ENCODE results near the gene NAV3.
"Not testable (repeated sequence)": the region's sequence is repeated elsewhere in the genome, so short reads cannot be mapped to it uniquely, and the experiment has no call there.

The NAV3 gene

DNA sequence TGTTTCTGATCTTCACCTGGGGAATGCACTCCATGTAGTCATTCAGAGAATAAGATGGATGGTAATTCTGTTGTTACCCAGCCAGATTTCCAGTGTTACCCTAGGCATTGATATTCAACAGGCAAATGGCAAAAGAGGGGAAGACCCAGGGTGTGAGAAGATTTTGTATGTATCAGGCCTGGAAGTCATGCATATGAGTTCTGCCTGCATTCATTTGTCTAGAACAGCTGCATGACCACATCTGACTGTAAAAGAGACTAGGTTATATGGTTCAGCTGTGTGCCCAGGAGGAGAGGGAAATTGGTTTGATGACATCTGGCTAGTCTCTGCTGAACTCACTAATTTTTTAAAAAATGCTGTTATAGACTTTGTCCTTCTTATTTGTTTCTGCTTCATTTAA, 224.9 kb downstream of the NAV3 start:
- DNase-seq = no peak

DNA sequence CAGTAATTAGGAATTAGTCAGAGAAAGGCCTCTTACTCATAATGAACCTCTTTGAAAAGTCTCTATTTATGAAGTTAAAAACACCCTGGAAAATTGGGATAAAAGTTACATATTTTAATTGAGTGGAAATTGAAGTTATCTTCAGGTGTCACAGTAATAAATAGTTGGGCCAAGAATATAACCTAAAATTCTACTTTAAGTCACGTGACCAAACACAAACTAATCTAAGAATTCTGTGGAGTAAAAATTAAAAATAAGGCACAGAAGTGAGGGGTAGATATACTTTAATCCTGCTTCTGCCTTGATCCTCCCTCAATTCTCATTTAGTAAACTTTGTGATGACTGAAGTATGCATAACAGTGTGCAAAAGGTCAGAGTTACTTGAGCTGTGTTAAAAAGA, 226.4 kb downstream of the NAV3 start:
- DNase-seq = no peak

DNA sequence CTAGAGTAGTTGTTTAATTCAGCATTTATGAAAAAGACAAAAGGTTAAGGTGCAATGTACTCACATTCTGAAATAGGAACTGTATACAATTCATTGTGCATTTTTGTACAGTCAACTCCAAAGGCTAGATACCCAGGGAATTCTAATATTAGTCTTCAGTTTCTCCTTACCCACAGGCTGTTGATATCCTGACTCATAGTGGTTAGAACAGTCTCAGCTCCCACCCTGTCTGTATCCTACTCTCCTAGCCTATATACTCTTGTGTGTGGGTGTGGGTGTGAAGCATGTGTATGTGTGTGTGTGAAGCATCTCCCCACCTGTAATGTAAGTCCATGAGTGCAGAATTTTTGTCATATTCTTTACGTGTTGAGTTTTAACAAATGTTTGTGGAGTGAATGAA, 229.5 kb downstream of the NAV3 start:
- DNase-seq = no peak

DNA sequence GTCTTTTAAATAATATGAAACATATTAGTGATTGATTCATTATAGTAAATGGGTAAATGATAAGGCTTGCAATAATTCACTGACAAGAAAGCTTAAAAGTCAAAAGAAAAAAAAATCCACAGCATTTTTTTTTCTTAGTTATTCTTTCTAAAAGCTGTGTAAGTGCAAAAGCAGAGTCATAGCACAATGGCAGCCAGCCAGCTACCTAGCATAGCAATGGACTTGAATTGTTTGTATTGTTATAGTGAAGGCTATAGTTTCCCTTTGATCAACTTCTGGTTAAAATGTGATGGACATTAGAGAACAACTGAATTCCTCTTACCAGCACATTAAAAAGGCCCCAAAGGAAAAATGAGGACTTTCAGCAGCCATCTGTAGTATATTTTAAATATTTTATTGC, 232.1 kb downstream of the NAV3 start:
- no peak for DNase-seq

DNA sequence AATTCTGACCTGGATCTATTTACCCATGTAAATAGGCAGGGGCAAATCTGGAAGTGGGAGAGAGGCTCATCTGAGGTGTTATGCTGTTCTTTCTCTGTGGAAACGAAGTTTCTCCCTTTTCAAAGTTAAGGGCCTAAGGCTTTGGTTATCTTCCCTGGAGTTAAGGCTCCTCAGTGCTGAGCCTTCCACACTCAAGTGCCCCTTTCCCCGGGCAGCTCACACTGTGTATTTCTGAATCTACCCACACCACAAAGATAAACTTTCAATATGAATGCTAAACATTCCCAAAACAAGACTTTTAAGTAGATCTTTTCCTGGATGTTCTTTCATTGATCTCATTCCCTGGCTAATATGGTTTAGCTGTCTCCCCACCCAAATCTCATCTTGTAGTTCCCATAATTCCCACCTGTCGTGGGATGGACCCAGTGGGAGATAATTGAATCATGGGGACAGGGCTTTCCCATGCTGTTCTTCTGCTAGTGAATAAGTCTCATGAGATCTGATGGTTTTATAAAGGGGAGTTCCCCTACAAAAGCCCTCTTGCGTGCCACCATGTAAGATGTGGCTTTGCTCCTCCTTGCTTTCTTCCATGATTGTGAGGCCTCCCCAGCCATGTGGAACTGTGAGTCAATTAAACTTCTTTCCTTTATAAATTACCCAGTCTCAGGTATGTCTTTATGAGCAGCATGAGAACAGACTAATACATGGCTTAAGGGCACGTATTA, 251.1 kb downstream of the NAV3 start:
- no peak for DNase-seq

DNA sequence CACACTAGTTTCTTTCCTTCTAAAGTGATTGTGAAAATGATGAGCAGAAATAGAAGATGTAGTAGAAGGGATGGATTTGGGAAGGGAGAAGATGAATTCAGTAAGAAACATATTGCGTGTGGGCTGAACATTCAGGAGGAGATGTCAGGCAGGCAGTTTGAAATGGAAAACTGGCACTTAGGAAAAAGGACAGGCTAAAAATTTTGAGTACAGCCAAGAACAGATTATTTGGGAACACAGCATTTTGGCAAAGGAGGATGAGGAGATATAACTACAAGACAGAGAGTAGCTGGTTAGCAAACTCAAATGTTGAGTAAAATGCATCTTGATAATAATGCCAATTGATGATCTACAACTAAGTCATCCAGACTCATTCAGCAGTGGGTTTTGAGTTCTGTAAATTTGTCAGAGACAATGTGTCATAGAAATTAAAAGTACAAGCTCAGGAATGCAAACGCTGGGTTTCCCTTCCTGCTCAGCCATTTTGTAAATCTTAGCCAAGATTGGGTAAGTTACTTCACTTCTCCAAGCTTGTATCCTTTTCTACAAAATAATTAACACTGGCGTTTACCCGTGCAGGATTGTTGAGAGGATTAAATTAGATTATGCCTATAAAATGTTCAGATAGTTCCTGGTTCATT, 255.0 kb downstream of the NAV3 start:
- no peak for DNase-seq

DNA sequence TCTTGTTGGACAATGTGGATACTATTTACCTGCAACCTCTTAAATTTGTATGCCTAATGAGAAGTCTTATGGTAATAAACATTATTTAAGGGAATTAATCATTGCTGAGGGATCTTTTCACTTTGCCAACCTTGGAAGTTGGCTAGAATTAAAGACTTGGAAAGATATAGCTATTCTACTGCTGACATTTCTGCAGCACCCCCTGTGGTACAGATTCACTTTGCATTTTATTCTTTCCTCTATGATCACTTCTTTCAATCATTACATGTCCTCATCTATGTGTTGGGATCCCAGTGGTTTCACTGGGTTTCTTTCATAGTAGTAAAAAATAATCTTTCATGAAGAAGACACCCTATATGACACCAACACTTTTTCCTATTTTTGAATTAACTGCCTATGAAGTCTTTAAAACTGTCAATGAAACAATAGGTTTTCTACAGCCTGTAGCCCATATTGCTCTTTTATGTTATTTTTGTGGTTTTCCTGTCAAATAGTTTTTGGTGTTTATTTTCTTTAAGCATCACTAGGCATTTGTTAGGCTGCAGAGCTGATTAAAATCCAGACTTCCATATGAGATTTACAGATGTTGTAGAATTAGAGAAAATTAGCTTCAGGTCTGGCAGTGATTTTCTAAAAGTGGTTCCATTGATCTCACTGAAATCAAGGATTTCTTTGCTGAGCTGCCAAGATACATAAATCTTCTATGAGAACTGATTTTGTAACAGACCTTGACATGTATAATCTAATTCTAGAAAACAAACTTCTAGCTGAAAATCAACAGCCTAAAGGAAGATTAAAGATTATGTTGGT, 256.1 kb downstream of the NAV3 start:
- DNase-seq = no peak

DNA sequence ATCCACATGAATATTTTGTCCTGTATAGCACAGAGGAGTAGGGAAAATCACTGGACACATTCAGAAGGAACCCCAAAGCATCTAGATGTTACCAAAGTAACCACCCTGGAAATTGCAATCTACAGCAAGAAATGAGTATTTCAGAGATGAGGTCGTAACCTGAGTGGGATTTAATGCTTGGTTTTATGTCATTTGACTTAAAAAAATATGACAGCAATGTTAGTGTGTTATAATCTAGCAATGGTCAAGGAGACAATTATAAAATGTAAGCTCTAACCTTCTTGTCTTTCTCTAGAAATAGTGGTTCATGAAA, 256.6 kb downstream of the NAV3 start:
- peak; percentile 38 for DNase-seq

DNA sequence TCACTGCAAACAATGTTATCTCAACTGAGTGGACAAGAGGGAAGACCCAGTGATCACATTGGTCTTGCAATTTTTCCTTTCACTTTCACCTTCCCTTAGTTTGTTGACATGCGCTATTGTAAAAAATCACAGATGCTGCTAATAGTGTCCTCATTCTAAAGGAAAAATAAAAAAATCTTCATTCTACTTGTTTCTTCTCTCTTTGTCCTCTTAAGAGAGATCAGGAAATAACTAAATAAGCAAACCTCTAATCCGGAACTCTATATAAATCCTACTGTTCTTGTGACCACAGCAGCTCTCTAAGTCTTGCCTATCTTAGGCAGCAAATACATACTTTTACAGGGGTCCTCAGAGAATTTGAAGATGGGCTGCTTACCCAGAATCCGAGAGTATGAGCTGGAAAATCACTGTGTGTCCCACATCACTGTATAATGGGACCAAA, 257.7 kb downstream of the NAV3 start:
- peak; percentile 50 for DNase-seq

DNA sequence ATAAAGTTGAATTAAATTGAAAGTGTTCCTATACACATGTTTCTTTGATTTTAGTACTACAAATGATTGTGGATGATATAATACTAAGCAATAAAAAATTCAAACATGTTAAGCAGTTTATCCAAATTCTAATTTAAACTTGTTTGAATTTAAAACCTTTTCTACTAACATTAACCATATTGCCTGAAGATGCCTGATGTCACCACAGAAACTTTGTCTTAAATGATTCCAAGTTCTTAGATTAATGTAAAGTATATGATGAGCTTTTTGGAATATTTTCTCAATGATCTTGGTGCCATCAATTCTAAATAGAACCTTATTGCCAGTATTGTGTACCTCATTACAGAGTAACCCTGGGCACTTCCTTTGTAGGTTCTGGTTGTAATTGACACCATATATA, 259.6 kb downstream of the NAV3 start:
- no peak for DNase-seq

DNA sequence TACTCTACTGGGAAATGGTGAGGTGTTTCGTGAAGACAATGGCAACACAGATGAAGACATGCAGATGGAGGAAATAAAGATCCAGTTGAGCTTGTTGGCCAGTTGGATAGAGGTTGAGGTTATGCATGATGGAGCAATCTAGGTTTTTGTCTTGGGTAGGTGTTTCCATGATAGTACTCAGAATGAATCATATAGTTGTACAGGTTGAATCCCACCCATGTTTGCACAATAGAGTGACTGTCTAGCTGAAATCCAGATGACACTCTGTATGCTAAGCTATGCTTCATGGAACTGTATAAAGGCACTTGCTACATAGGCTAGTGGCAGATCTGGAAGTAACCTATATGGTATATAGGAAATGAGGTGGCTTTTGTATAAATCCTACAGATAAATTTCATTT, 264.9 kb downstream of the NAV3 start:
- no peak for DNase-seq

DNA sequence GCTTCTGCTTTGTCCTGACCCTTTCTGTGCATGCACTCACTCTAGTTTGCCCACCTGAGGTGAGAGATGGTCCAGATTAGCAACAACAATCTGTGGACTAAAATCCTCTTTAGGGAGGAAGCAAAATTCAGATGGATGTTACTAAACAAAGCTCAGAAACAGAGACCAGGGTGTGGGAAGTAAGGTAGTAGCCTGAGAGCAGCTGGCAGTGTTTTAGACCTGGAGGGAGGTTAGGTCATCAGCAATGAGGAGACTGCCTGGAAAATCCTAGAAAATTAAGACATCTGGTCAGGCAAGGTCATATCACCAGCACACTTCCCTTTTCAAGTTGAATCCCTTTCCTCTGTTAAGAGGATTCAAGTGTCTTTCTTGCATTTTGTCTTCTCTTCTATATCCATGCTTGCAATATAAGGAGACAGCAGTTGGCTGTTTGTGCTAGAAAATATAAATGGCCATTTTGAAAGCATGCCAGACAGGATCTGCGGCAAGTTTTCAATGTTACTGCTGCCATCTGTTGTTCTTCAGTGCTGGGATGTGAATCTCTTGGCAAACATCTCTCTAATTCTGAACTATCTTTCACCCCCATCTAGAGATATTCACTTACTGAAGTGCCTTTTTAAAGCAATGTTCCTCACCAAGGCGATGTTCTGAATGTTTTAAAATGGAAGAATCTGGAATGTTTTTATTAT, 266.4 kb downstream of the NAV3 start:
- DNase-seq = peak; percentile 55

DNA sequence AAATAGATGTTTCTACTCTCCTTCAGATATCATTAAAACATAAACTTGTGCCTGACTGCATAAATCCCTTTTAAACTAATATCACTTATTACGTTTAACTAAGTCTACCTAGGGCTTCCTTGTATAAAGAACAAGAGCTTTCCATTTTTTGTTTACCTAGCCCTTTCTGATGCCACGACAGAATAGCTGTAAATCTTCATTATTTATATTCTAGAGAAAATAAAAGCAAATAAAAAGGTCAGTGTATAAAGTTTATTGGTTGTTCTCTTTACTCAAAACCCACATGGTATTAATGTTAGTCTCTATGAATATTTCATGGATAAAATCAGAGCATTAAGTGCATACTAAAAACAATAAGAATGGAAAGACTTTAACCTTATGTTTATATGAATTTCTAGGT, 269.1 kb downstream of the NAV3 start:
- DNase-seq = no peak

DNA sequence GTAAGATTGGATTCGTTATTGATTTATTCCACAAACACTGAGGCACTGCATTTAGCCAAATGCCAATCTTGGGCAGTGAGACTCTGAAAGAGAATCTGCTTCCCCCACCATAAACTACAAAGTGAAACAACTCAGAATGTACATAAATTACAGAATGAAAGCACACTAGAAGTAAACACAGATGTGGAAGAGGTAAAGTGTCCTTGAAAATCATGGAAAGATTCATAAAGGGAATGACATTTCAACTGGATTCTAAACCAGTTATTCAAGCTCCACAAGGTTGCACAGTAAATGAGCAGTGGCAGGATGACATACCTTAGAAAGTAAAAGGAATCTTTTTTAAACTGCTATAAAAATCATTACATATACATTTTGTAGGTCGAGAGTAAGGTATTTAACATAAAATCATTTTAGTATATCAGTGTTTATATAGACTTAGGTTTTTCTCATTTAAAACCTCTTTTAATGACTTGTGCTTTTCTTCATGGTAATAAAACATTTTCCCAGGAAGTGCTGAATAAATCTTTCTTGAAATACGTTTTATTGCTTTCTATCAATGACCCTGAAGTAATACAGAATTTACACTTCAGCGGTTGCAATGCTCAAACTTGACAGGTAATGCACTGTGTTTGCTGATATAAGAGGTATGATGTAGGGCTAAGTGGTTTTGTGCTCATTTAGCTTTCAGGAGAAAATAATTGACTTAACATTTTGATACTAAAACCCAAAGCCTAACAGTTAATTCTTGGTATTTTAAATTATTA, 270.6 kb downstream of the NAV3 start:
- DNase-seq = no peak

DNA sequence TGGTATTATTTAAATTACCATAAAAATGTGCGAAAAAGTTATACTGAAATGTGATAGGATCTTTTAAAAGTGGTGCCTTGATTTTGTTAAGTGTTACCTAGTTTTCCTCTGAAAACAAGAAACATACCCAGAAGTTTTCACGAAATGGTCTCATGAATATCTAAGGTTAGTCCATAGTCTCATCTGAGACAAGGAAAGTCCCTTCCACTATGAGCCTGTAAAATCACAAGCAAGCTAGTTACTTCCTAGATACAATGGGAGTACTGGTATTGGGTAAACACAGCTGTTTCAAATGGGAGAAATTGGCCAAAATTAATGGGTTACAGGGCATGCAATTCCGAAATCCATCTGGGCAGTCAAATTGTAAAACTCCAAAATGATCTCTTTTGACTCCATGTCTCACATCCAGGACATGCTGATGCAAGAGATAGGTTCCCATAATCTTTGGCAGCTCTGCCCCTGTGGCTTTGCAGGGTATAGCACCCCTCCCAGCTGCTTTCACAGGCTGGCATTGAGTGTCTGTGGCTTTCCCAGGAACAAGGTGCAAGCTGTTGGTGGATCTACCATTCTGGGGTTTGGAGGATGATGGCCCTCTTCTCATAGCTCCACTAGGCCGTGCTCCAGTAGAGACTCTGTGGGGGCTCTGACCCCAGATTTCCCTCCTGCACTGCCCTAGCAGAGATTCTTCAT, 271.4 kb downstream of the NAV3 start:
- no peak for DNase-seq

DNA sequence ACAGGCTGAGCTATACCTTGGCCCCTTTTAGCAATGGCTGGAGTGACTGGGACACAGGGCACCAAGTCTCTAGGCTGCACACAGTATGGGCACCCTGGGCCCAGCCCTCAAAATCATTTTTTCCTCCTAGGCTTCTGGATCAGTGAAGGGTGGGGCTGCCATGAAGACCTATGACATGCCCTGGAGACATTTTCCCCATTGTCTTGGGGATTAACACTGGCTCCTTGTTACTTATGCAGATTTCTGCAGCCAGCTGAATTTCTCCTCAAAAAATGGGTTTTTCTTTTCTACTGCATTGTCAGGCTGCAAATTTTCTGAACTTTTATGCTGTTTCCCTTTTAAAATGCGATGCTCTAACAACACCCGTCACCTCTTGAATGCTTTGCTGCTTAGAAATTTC, 272.1 kb downstream of the NAV3 start:
- not testable (repeated sequence) for DNase-seq

DNA sequence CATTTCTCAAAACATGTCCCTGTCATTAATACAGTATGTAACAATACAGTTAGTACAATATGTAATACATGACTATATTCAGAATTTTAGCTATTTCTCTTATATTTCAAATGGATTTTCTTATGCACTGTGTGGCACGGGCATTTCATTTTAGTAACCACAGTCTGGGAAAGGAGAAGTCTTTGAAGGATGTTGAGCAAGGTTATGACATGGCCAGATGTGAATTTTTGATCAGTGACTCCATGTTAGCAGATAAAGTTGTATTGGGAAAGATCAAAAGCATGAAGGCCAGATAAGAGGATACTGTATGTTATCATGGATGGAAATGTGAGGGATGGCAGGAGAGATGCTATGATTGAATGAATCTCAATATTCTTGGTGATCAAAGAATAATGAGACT, 285.2 kb downstream of the NAV3 start:
- DNase-seq = no peak

DNA sequence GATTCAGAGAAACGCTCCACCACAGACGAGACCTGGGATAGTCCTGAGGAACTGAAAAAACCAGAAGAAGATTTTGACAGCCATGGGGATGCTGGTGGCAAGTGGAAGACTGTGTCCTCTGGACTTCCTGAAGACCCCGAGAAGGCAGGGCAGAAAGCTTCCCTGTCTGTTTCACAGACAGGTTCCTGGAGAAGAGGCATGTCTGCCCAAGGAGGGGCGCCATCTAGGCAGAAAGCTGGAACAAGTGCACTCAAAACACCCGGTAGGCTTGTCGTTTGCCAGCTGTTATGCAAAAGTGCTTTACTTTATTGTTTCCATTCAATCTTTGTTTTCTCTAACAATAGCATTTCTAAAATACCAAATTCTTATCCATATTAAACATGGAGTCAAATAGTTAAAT, 287.3 kb downstream of the NAV3 start:
- peak; percentile 20 for DNase-seq

DNA sequence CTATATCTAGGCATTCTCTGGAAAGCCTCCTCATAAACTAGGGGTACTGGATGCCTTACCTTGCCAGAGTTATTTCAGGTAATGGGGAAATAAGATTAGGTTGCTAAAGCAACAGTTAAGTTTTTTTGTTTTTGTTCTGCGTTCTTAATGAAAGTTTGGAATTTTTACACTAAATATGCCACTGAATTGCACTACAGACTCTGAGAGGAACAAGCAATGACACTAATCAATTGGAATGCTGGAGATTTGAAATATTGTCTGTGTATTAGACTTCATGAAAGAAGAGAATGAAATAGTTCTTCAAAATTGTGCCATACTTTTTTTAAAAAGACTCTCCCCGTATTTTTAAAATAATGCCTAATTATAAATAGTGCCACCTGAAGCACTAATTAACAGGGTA, 287.8 kb downstream of the NAV3 start:
- no peak for DNase-seq

DNA sequence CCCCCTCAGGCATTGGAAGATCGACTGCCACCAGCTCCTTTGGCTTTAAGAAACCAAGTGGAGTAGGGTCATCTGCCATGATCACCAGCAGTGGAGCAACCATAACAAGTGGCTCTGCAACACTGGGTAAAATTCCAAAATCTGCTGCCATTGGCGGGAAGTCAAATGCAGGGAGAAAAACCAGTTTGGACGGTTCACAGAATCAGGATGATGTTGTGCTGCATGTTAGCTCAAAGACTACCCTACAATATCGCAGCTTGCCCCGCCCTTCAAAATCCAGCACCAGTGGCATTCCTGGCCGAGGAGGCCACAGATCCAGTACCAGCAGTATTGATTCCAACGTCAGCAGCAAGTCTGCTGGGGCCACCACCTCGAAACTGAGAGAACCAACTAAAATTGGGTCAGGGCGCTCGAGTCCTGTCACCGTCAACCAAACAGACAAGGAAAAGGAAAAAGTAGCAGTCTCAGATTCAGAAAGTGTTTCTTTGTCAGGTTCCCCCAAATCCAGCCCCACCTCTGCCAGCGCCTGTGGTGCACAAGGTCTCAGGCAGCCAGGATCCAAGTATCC, 288.7 kb downstream of the NAV3 start:
- DNase-seq = no peak

DNA sequence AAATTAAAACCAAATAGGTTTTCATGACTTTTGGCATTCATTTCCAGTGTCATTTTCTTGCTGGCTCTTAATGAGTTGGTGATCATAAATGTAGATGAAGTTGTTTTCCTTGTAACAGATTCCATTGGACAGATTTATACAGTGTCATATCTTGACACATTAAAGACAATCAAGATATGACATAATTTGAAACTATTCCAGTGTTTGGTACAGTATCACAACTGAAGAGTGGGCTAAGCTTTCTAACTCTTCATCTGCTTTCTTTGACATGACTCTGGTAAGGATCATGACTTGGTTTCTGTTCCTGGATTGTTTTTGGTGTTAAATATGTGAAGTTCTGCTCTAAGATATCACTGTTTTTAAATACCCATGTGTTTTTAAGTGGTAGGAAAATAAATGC, 289.6 kb downstream of the NAV3 start:
- DNase-seq = no peak

Data from NCI-H2227 treated with DMSO at 0.1 percent for 48 hours (cell line).